ENCODE measurements around the gene BCAS4.

- no peak for TF ChIP-seq CTCF (IDR thresholded peaks at IDR 0.05)
- TF ChIP-seq EP300 (IDR thresholded peaks at IDR 0.05), result no peak
Measured at GRCh38 chr20:50804437-50805348, 9.8 kb downstream of the BCAS4 start.
